Gastrocnemius medialis (tissue), 4 donors: ENCODE data around the gene CLMN. TPM values are rescaled to one million over a fixed set of nuclear protein-coding genes. Genes with fewer than 3 reads are reported as not detected.

Experiments
- ATAC-seq, 2 donors: fragments of 150-250 bp; one replicate each; pipeline ENCODE4 v1.9.1; 2016
- DNase-seq, 2 donors: peaks; one replicate each; pipeline ENCODE4 v3.0.0-alpha.2; 2019
- H3K27ac ChIP-seq, 4 donors: fragments of 200-600 bp; sonication (generic); 1 replicate in 1 of 4; 2 replicates in 3 of 4; pipeline ENCODE4 v1.5.1; 2016 to 2018; ENCODE audit warnings: mild to moderate bottlenecking in 2 of 4, moderate library complexity in 1 of 4
- H3K27me3 ChIP-seq, 3 donors: fragments of 200-600 bp; sonication (generic) in 2 of 3; 1 replicate in 1 of 3; 2 replicates in 2 of 3; pipeline versions ENCODE4 v1.5.1 to v1.6.0; 2016 to 2019; ENCODE audit warnings: mild to moderate bottlenecking in 1 of 3, moderate library complexity in 1 of 3
- H3K36me3 ChIP-seq, 2 donors: fragments of 200-600 bp; sonication (generic) in 1 of 2; one replicate each; pipeline ENCODE4 v1.5.1; 2017 to 2018
- H3K4me1 ChIP-seq, 2 donors: fragments of 200-600 bp; sonication (generic) in 1 of 2; one replicate each; pipeline ENCODE4 v1.5.1; 2016 to 2017; ENCODE audit warnings: mild to moderate bottlenecking in 2 of 2
- H3K4me3 ChIP-seq, 4 donors: fragments of 200-600 bp; sonication (generic) in 3 of 4; 1 replicate in 1 of 4; 2 replicates in 3 of 4; pipeline ENCODE4 v1.5.1; 2016 to 2019; ENCODE audit warnings: mild to moderate bottlenecking in 2 of 4
- H3K9me3 ChIP-seq, 3 donors: fragments of 200-600 bp; sonication (generic) in 2 of 3; 1 replicate in 1 of 3; 2 replicates in 2 of 3; pipeline ENCODE4 v1.5.1; 2016 to 2019
- POLR2A ChIP-seq, 2 donors: fragments of 450-650 bp; IDR thresholded peaks; one replicate each; pipeline ENCODE4 v1.6.1; 2017; ENCODE audit warnings: antibody characterized with exemption in 2 of 2, mild to moderate bottlenecking in 2 of 2, moderate library complexity in 2 of 2
- in situ Hi-C, 4 donors: fragments of 200-750 bp; cut with MboI; loops; one replicate each; pipeline versions ENCODE4 v1.15.0 to v1.8.0; 2017; ENCODE audit warnings: low sequenced_read_pairs in 4 of 4
- intact Hi-C: fragments of 100-400 bp; cut with DNase I; formaldehyde crosslinking; loops from one replicate; pipeline ENCODE4 v1.15.1; 2023; ENCODE audit warnings: low total_unique reads
- total RNA-seq, 4 donors: library from RNA; depleted of rRNA; stranded (reverse); fragments of >200 nt; gene quantifications; one replicate each; pipeline versions ENCODE4 v1.1.0 to v1.2.3, GENCODE V29; 2016
- TF ChIP-seq, protein P1 (sequence below), 5 experiments: fragments of 450-650 bp in 3 of 5; fragments of 200-600 bp in 2 of 5; sonication (generic) in 2 of 5; IDR thresholded peaks in 4 of 5; conservative IDR thresholded peaks in 1 of 5; 1 replicate in 4 of 5; 2 replicates in 1 of 5; pipeline ENCODE4 v1.5.1; 2016 to 2019; ENCODE audit warnings: antibody characterized with exemption in 5 of 5, mild to moderate bottlenecking in 3 of 5, moderate library complexity in 3 of 5

The CLMN gene
- total RNA-seq, 4 donors from 2014 or later: 3.8 to 8.8 (median 5.8) TPM

GRCh38 chr14:95163666-95164065 is 156.0 kb downstream of the CLMN start:
- H3K27ac ChIP-seq: no peak overlapping the region
- H3K4me1 ChIP-seq: peaks cover 0 to 7% of the 10 kb centered on the region in 2 donors
- intact Hi-C loops: no loop called here
- no peak for TF ChIP-seq POLR2A (IDR thresholded peaks at IDR 0.05)
- TF ChIP-seq, protein P1, sequence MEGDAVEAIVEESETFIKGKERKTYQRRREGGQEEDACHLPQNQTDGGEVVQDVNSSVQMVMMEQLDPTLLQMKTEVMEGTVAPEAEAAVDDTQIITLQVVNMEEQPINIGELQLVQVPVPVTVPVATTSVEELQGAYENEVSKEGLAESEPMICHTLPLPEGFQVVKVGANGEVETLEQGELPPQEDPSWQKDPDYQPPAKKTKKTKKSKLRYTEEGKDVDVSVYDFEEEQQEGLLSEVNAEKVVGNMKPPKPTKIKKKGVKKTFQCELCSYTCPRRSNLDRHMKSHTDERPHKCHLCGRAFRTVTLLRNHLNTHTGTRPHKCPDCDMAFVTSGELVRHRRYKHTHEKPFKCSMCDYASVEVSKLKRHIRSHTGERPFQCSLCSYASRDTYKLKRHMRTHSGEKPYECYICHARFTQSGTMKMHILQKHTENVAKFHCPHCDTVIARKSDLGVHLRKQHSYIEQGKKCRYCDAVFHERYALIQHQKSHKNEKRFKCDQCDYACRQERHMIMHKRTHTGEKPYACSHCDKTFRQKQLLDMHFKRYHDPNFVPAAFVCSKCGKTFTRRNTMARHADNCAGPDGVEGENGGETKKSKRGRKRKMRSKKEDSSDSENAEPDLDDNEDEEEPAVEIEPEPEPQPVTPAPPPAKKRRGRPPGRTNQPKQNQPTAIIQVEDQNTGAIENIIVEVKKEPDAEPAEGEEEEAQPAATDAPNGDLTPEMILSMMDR (IDR thresholded peaks at IDR 0.05 in 4 of 5, conservative IDR thresholded peaks at IDR 0.05 in 1 of 5): no peak
- no peak overlapping the region for H3K4me3 ChIP-seq
- no peaks in the 10 kb centered on the region for H3K36me3 ChIP-seq
- DNase-seq (no peak), ATAC-seq (no peak)
- H3K27me3 ChIP-seq: no peaks in the 10 kb centered on the region
- H3K9me3 ChIP-seq: no peaks in the 10 kb centered on the region
- in situ Hi-C loops: loop anchor here in 1 of 4 donors (25.0 kb wide), 1 partner anchor 374 kb away; the partner anchor contains the start of gene GLRX5

DNA sequence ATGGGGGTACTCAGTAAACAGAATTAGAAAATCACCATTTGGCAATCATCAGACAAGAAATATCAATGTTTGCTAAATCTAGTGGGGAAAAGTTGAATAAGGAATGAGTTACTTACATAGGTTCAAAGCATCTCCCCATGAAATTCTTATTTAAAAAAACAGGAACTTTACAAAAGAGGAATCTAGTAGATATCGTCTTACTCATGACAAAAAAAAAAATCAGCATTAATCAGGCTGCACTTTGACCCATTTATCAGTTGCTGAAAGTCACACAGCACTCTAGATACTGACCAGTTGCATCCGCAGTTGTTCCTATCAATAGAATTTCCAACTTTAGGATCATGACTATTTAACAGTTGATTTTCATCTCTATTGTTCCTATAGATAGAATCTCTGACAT is 156.6 kb downstream of the CLMN start:
- intact Hi-C loops (no loop called here), in situ Hi-C loops (loop anchor here in 1 of 4 donors (25.0 kb wide), 1 partner anchor 374 kb away; the partner anchor contains the start of gene GLRX5)
- no peak overlapping the region for H3K27ac ChIP-seq
- H3K4me3 ChIP-seq: no peak overlapping the region
- H3K9me3 ChIP-seq: no peaks in the 10 kb centered on the region
- no peak for ATAC-seq
- peaks cover 0 to 12% of the 10 kb centered on the region in 2 donors for H3K4me1 ChIP-seq
- TF ChIP-seq POLR2A (IDR thresholded peaks at IDR 0.05): no peak
- no peak for DNase-seq
- no peaks in the 10 kb centered on the region for H3K36me3 ChIP-seq
- no peaks in the 10 kb centered on the region for H3K27me3 ChIP-seq

GRCh38 chr14:95162641-95163040 is 157.1 kb downstream of the CLMN start:
- H3K9me3 ChIP-seq: no peaks in the 10 kb centered on the region
- no peaks in the 10 kb centered on the region for H3K36me3 ChIP-seq
- H3K27me3 ChIP-seq: no peaks in the 10 kb centered on the region
- H3K4me3 ChIP-seq: no peak overlapping the region
- TF ChIP-seq POLR2A (IDR thresholded peaks at IDR 0.05): no peak
- TF ChIP-seq, protein P1 (IDR thresholded peaks at IDR 0.05 in 4 of 5, conservative IDR thresholded peaks at IDR 0.05 in 1 of 5): no peak
- no peak for DNase-seq
- no peak overlapping the region for H3K27ac ChIP-seq
- H3K4me1 ChIP-seq: peaks cover 0 to 13% of the 10 kb centered on the region in 2 donors
- no peak for ATAC-seq
- in situ Hi-C loops (loop anchor here in 1 of 4 donors (25.0 kb wide), 1 partner anchor 375 kb away; the partner anchor contains the start of gene GLRX5), intact Hi-C loops (no loop called here)

GRCh38 chr14:95157327-95158189 is 162.2 kb downstream of the CLMN start, which contains the start of gene DICER1:
TSS of gene DICER1 (minus strand) at chr14:95157529. CDS start at chr14:95133458, 24,071 bp downstream.
- Histone ChIP-seq H3K27me3 (no peaks in the 10 kb centered on the region), H3K4me3 (peak within 1 kb of the TSS; percentile 74 to 80 (median 77)), H3K4me1 (peaks cover 24 to 39% of the 10 kb centered on the region in 2 donors), H3K9me3 (no peaks in the 10 kb centered on the region), H3K36me3 (no peaks in the 10 kb centered on the region), H3K27ac (peak within 1 kb of the TSS; percentile 90 to 95 (median 92))
- DNase-seq (peak; percentile 96), ATAC-seq (peak; percentile 83 to 87)
- TF ChIP-seq, protein P1 (IDR thresholded peaks at IDR 0.05 in 4 of 5, conservative IDR thresholded peaks at IDR 0.05 in 1 of 5): peak in 2 of 5 experiments; percentile 7 to 21
- TF ChIP-seq POLR2A (IDR thresholded peaks at IDR 0.05): peak; percentile 75 to 77
- intact Hi-C loops (loop anchor here (1.0 to 10.0 kb wide), 2 partner anchors 33 to 377 kb away; partner anchors contain the start of gene GLRX5), in situ Hi-C loops (loop anchor here in 1 of 4 donors (25.0 kb wide), 1 partner anchor 380 kb away; the partner anchor contains the start of gene GLRX5)

DNA sequence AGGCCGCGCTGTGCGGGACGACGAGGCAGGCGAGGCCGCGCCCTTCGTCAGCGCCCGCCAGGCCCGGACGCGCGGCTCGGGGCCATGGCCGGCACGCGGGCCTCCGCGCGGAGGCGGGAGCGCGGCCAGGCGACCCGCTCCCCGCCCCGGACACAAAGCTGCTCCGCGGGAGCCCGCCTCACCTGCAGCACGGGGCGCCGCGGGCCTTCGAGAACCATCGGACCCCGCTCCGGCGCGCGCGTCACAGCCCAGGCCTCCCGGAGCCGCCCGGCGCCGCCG is 162.7 kb downstream of the CLMN start:
- in situ Hi-C loops (loop anchor here in 1 of 4 donors (25.0 kb wide), 1 partner anchor 380 kb away; the partner anchor contains the start of gene GLRX5), intact Hi-C loops (loop anchor here (1.0 to 10.0 kb wide), 2 partner anchors 33 to 378 kb away; partner anchors contain the start of gene GLRX5)
- peak overlapping the region; percentile 90 to 95 (median 92) for H3K27ac ChIP-seq
- H3K27me3 ChIP-seq: no peaks in the 10 kb centered on the region
- H3K36me3 ChIP-seq: no peaks in the 10 kb centered on the region
- TF ChIP-seq, protein P1 (IDR thresholded peaks at IDR 0.05 in 4 of 5, conservative IDR thresholded peaks at IDR 0.05 in 1 of 5): no peak
- TF ChIP-seq POLR2A (IDR thresholded peaks at IDR 0.05): no peak
- no peaks in the 10 kb centered on the region for H3K9me3 ChIP-seq
- DNase-seq: no peak
- peak overlapping the region; percentile 74 to 80 (median 77) for H3K4me3 ChIP-seq
- ATAC-seq: peak; percentile 45 to 57
- H3K4me1 ChIP-seq: peaks cover 29 to 43% of the 10 kb centered on the region in 2 donors
